AG10803 (cell line): Measurements from ENCODE around the gene HAUS3.
"Not testable (repeated sequence)": the region's sequence is repeated elsewhere in the genome, so short reads cannot be mapped to it uniquely, and the experiment has no call there.

Experiments used
- DNase-seq: peaks from one replicate; pipeline ENCODE4 v3.0.0; 2010; ENCODE audit warnings: low read depth
- H3K4me3 ChIP-seq: 2 replicates; pipeline ENCODE4 v1.5.1; 2011; ENCODE audit warnings: mild to moderate bottlenecking, low read length, control low read depth
- TF ChIP-seq, protein P1 (sequence below): conservative IDR thresholded peaks from 2 replicates; pipeline ENCODE4 v1.5.1; 2011; ENCODE audit warnings: mild to moderate bottlenecking, low read length, control low read depth, inconsistent platforms

The HAUS3 gene

DNA sequence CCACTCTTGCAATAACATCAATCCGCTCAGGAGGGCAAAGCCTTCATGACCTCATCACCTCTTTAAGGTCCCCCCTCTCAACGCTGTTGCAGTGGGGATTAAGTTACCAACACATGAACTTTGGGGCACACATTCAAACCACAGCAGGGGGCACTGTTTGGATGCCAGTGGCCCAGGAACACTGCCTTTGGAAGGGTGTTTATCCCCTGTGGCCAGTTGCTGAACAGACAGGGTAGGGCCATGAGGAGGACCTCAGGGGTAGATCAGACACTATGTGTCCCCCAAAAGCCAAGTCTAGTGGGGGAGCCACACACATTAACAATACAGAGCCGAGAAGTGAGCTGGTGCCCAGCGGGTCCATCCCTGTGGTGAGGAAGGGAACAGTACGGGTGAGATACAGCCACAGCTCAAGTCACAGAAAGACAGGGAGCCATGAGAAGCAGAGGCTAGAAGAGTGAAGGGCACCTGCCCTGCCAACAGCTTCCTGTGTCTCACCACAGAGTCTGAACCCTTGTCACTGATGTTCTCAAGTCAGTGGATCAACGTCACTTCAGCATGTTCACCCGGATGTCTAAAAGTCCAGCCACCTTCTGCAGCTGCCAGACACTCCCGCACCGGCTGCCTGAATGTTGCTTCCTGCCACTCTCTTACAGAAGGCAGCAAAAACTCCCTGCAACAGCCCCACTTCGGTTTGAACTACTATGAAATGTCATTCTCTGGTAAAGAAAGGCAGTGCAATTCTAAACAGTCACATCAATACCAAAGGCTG, 39.8 kb upstream of the HAUS3 start:
- TF ChIP-seq, protein P1, sequence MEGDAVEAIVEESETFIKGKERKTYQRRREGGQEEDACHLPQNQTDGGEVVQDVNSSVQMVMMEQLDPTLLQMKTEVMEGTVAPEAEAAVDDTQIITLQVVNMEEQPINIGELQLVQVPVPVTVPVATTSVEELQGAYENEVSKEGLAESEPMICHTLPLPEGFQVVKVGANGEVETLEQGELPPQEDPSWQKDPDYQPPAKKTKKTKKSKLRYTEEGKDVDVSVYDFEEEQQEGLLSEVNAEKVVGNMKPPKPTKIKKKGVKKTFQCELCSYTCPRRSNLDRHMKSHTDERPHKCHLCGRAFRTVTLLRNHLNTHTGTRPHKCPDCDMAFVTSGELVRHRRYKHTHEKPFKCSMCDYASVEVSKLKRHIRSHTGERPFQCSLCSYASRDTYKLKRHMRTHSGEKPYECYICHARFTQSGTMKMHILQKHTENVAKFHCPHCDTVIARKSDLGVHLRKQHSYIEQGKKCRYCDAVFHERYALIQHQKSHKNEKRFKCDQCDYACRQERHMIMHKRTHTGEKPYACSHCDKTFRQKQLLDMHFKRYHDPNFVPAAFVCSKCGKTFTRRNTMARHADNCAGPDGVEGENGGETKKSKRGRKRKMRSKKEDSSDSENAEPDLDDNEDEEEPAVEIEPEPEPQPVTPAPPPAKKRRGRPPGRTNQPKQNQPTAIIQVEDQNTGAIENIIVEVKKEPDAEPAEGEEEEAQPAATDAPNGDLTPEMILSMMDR = 0 out of 2 replicates have a peak, but pooled peaks have one; percentile 6
- no peak for DNase-seq
- no peak overlapping the region for H3K4me3 ChIP-seq

DNA sequence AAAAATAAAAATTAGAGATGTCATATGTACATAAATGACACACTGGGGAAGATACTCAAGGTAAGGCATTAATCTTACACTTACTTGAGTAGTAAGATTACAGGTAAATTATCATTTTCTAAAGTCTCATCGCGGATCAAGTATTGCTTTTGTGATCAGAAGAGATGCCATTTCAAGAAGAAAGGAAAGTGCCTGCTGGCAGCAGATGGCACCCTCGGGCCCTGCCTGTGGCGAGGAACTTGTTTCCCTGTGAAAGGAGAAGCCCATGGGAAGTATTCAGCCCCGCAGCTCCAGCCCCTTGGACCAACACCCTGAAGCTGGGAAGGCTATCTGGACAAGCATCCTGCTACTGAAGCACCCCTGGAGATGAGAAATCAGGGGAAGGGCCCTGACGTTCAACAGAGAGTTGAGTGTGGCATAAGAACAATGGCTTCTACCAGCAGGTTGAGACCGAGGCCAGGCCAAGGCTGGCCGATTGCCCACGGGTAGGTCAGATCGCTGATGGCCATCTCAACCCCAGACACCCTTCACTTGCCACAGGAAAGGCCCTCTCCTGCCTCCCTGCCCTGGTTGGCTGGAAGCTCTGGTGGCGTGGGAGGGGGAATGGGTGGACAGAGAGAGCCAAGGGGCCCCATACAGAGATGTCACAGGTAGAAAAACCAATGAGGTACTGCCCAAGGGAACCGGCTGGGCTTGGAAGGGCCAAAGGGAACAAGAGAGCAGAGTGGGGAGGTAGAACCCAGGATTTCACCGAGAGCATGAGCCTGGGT, 38.8 kb upstream of the HAUS3 start:
- DNase-seq = no peak
- TF ChIP-seq, protein P1 = no peak
- H3K4me3 ChIP-seq = no peak overlapping the region

DNA sequence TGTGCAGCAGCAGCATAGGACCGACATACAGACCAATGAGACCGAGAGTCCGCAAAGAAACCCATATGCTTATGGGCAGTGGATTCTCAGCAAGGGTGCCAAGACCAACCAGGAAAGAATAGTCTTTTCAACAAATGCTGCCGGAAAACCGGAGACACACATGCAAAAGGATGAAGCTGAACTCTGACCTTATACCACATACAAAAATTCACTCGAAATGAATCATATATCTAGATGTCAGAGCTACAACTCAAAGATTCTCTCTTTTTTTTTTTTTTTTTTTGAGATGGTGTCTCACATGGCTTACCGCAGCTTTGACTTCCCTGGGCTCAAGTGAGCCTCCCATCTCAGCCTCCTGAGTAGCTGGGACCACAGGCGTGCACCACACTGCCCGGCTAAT, 36.0 kb upstream of the HAUS3 start:
- TF ChIP-seq, protein P1 = no peak
- DNase-seq = no peak
- H3K4me3 ChIP-seq = no peak overlapping the region

DNA sequence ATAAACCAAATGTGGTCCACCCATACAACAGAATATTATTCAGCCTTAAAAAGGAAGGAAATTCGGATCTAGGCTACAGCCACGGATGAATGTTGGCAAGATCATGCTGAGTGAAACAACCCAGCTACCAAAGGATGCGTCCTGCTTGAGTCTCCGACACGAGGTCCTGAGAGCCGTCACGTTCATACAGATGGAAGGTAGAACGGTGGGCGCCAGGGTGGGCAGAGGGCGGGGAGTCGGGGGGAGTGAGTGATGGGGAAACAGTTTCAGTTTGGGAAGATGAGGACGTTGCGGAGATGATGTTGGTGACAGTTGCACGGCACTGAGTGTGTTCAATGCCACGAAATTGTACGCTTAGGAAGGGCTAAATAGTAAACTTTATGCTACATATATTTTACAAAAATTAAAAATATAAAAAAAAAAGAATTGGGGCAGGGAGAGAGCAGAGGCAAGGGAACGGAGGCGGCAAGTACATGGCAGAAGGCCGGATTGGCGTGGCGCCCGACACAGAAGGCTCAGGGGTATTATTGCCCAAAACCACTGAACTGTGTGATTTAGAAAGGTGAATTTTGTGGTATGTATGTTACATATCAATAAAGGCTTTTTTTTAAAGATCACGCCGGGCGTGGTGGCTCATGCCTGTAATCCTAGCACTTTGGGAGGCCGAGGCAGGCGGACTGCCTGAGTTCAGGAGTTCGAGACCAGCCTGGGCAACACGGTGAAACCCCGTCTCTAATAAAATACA, 34.8 kb upstream of the HAUS3 start:
- no peak overlapping the region for H3K4me3 ChIP-seq
- TF ChIP-seq, protein P1 = no peak
- no peak for DNase-seq

DNA sequence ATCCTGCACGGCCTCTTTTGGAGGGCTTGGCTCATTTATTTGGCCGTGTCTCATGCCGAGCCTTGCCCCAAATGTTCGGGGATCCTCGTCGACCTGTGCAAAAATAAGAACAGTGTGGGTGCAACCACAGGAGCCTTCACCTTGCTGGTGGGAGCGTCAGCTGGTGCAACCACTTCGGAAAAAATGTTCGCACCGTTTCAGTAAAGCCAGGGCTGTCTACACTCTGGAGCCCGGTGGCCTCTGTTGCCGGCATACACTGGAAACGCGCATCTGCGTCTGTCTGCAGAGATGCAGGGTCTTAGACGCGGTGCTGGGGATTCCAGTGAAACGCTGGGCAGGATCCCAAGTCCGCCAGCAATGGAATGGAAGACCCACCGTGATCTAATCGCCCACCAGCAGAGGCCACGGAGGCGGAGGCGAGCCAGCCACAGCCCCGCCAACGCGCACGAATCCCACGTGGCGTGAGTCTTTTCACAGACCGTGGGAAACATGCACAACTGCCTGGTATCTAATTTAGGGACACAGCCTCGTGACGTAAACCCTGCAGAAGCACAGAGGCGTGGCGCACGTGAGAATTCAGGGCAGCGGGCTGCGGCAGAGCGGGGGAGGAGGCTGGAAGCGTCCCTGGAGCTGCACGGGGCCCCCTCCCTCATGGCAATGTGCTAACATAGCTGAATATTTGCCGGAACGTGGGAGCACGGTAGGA, 33.8 kb upstream of the HAUS3 start:
- TF ChIP-seq, protein P1 = no peak
- no peak for DNase-seq
- no peak overlapping the region for H3K4me3 ChIP-seq

DNA sequence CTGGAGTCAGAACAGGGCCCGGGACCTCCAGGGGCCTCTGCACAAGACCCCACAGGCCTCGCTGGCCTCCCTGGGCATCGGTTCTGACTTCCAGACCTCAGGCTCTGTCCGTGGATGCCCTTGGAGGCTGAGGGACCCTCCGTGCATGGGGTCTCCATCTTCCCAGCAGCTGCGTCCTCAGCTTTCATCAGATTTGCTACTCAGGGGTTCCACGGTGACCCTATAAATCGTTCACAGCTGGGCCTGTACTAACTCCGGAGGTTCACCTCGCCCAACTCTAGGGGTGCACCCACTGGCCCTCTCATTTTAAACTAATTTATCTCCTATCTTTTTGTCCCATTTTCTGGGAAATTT, 33.1 kb upstream of the HAUS3 start:
- not testable (repeated sequence) for DNase-seq, H3K4me3 ChIP-seq
